T-helper 17 cell (primary cell): ENCODE data around the gene PGK2. TPM values are rescaled to one million over a fixed set of nuclear protein-coding genes. Genes with fewer than 3 reads are reported as not detected.

Source experiments
- ATAC-seq: fragments of 150-1000 bp; cut with Tn5 transposase; 2 replicates; pipeline ENCODE4 v1.10.0; 2021; ENCODE audit warnings: mild to moderate bottlenecking, moderate library complexity
- DNase-seq, 3 donors: peaks; one replicate each; pipeline versions ENCODE4 v3.0.0 to v3.0.0-alpha.2; 2020 to 2021
- H3K9me3 ChIP-seq: one replicate; pipeline ENCODE4 v1.7.0; 2013; ENCODE audit warnings: low read length, mild to moderate bottlenecking; ENCODE audit not compliant: control insufficient read depth, poor library complexity, severe bottlenecking
- H3K27ac Mint-ChIP-seq: one replicate; pipeline ENCODE4 v1.8.0; 2022; ENCODE audit warnings: mild to moderate bottlenecking, moderate library complexity, mixed read lengths
- H3K27me3 Mint-ChIP-seq: one replicate; pipeline ENCODE4 v1.8.0; 2022; ENCODE audit warnings: mixed read lengths
- H3K36me3 Mint-ChIP-seq: one replicate; pipeline ENCODE4 v1.8.0; 2022; ENCODE audit warnings: low read depth, mixed read lengths
- H3K4me1 Mint-ChIP-seq: one replicate; pipeline ENCODE4 v1.8.0; 2022; ENCODE audit warnings: mild to moderate bottlenecking, mixed read lengths
- H3K4me3 Mint-ChIP-seq: one replicate; pipeline ENCODE4 v1.8.0; 2022; ENCODE audit warnings: mild to moderate bottlenecking, moderate library complexity, mixed read lengths
- total RNA-seq, 4 donors: library from RNA in 2 of 4; stranded (reverse) in 2 of 4; gene quantifications; one replicate each; pipeline ENCODE4 v1.2.3 and lab custom pipeline; 2022 to 2026

The PGK2 gene
- total RNA-seq, 2 donors from 2014 or later = not detected

GRCh38 chr6:49782293-49782692 lies 4.8 kb downstream of the PGK2 start:
- ATAC-seq = no peak

GRCh38 chr6:49776444-49776843 lies 10.6 kb downstream of the PGK2 start:
- no peak for ATAC-seq
- no peaks in the 10 kb centered on the region for H3K4me1 Mint-ChIP-seq
- no peak for DNase-seq
- H3K27ac Mint-ChIP-seq = no peak overlapping the region
- no peaks in the 10 kb centered on the region for H3K27me3 Mint-ChIP-seq
- H3K9me3 ChIP-seq = no peaks in the 10 kb centered on the region
- H3K36me3 Mint-ChIP-seq = no peaks in the 10 kb centered on the region
- H3K4me3 Mint-ChIP-seq = no peak overlapping the region

More at GRCh38 chr6:49782293-49782692, 4.8 kb downstream of the PGK2 start:
- H3K27ac Mint-ChIP-seq = no peak overlapping the region
- H3K27me3 Mint-ChIP-seq = no peaks in the 10 kb centered on the region
- no peaks in the 10 kb centered on the region for H3K9me3 ChIP-seq
- no peak overlapping the region for H3K4me3 Mint-ChIP-seq
- no peak for DNase-seq
- H3K36me3 Mint-ChIP-seq = no peaks in the 10 kb centered on the region
- H3K4me1 Mint-ChIP-seq = no peaks in the 10 kb centered on the region

- no peak overlapping the region for H3K4me3 Mint-ChIP-seq
- H3K36me3 Mint-ChIP-seq = no peaks in the 10 kb centered on the region
- H3K27ac Mint-ChIP-seq = no peak overlapping the region
- no peak for DNase-seq
- no peaks in the 10 kb centered on the region for H3K27me3 Mint-ChIP-seq
- no peak for ATAC-seq
- no peaks in the 10 kb centered on the region for H3K4me1 Mint-ChIP-seq
- no peaks in the 10 kb centered on the region for H3K9me3 ChIP-seq
These were observed 12.0 kb downstream of the PGK2 start for GRCh38 chr6:49775043-49775442.

GRCh38 chr6:49772285-49772684 lies 14.8 kb downstream of the PGK2 start:
- no peaks in the 10 kb centered on the region for H3K9me3 ChIP-seq
- DNase-seq = no peak
- no peaks in the 10 kb centered on the region for H3K36me3 Mint-ChIP-seq
- no peak for ATAC-seq
- no peaks in the 10 kb centered on the region for H3K4me1 Mint-ChIP-seq
- H3K27ac Mint-ChIP-seq = no peak overlapping the region
- no peak overlapping the region for H3K4me3 Mint-ChIP-seq
- H3K27me3 Mint-ChIP-seq = no peaks in the 10 kb centered on the region

- no peak for ATAC-seq
- Mint-ChIP-seq H3K27me3 (no peaks in the 10 kb centered on the region), H3K27ac (no peak overlapping the region), H3K4me1 (no peaks in the 10 kb centered on the region), H3K4me3 (no peak overlapping the region), H3K36me3 (no peaks in the 10 kb centered on the region)
- DNase-seq = no peak
- H3K9me3 ChIP-seq = no peaks in the 10 kb centered on the region
These were observed 20.3 kb downstream of the PGK2 start for GRCh38 chr6:49766762-49767161.

GRCh38 chr6:49764571-49765236 lies 22.4 kb downstream of the PGK2 start:
- no peaks in the 10 kb centered on the region for H3K9me3 ChIP-seq
- Mint-ChIP-seq H3K4me1 (no peaks in the 10 kb centered on the region), H3K27ac (no peak overlapping the region), H3K36me3 (no peaks in the 10 kb centered on the region), H3K27me3 (no peaks in the 10 kb centered on the region), H3K4me3 (no peak overlapping the region)
- ATAC-seq (no peak), DNase-seq (no peak)

- Mint-ChIP-seq H3K27me3 (no peaks in the 10 kb centered on the region), H3K36me3 (no peaks in the 10 kb centered on the region), H3K4me3 (no peak within 1 kb of the TSS), H3K4me1 (no peaks in the 10 kb centered on the region), H3K27ac (no peak within 1 kb of the TSS)
- no peak for ATAC-seq
- no peak for DNase-seq
- no peaks in the 10 kb centered on the region for H3K9me3 ChIP-seq
These were observed 42.8 kb downstream of the PGK2 start, which contains the start of gene CRISP3 for GRCh38 chr6:49744259-49744658. CRISP3 (minus strand) TSS chr6:49744388; CDS start chr6:49744367, 21 bp downstream.

GRCh38 chr6:49743429-49743828 lies 43.7 kb downstream of the PGK2 start:
- H3K9me3 ChIP-seq = no peaks in the 10 kb centered on the region
- DNase-seq (no peak), ATAC-seq (no peak)
- Mint-ChIP-seq H3K4me1 (no peaks in the 10 kb centered on the region), H3K36me3 (no peaks in the 10 kb centered on the region), H3K4me3 (no peak overlapping the region), H3K27me3 (no peaks in the 10 kb centered on the region), H3K27ac (no peak overlapping the region)

GRCh38 chr6:49739423-49739822 lies 47.7 kb downstream of the PGK2 start:
- H3K27ac Mint-ChIP-seq = no peak overlapping the region
- no peak for ATAC-seq
- no peaks in the 10 kb centered on the region for H3K4me1 Mint-ChIP-seq
- H3K4me3 Mint-ChIP-seq = no peak overlapping the region
- no peak for DNase-seq
- H3K27me3 Mint-ChIP-seq = no peaks in the 10 kb centered on the region
- H3K9me3 ChIP-seq = no peaks in the 10 kb centered on the region
- no peaks in the 10 kb centered on the region for H3K36me3 Mint-ChIP-seq

GRCh38 chr6:49736017-49736508 lies 51.0 kb downstream of the PGK2 start:
- H3K4me3 Mint-ChIP-seq = no peak overlapping the region
- H3K9me3 ChIP-seq = no peaks in the 10 kb centered on the region
- H3K27ac Mint-ChIP-seq = no peak overlapping the region
- H3K36me3 Mint-ChIP-seq = no peaks in the 10 kb centered on the region
- DNase-seq (no peak), ATAC-seq (no peak)
- no peaks in the 10 kb centered on the region for H3K4me1 Mint-ChIP-seq
- no peaks in the 10 kb centered on the region for H3K27me3 Mint-ChIP-seq

Other genes starting within 250 kb of the PGK2 start
- not detected for gene C6orf141, start 236.6 kb downstream of the PGK2 start, total RNA-seq
- gene RHAG, start 150.4 kb downstream of the PGK2 start, total RNA-seq = not detected
- not detected for gene CRISP2, start 73.7 kb downstream of the PGK2 start, total RNA-seq
- gene CRISP3, start 42.9 kb downstream of the PGK2 start, total RNA-seq = not detected
- not detected for gene CRISP1, start 79.2 kb upstream of the PGK2 start, total RNA-seq
- gene DEFB114, start 176.9 kb upstream of the PGK2 start, total RNA-seq = not detected
- gene DEFB113, start 182.3 kb upstream of the PGK2 start, total RNA-seq = not detected
- gene DEFB110, start 234.7 kb upstream of the PGK2 start, total RNA-seq = not detected